ENCODE results near the gene RPL22L1.
A peak's percentile ranks its signal among the peaks of the same experiment; 100 is the strongest.
"Not testable (repeated sequence)": the region's sequence is repeated elsewhere in the genome, so short reads cannot be mapped to it uniquely, and the experiment has no call there.

The RPL22L1 gene

GRCh38 chr3:170869645-170870593 lies at the start of gene RPL22L1:
Gene RPL22L1, minus strand, starts transcription at chr3:170870195. Its CDS starts 28 bp downstream, at chr3:170870167.
- peak; percentile 95 for DNase-seq (ENCODE audit: low spot score)

GRCh38 chr3:170918715-170919114 lies 48.7 kb upstream of the RPL22L1 start:
- no peak for DNase-seq (ENCODE audit: low spot score)

GRCh38 chr3:170914690-170915089 lies 44.7 kb upstream of the RPL22L1 start:
- DNase-seq (ENCODE audit: low spot score), result no peak

- no peak for DNase-seq (ENCODE audit: low spot score)
These were observed 44.2 kb upstream of the RPL22L1 start for GRCh38 chr3:170914212-170914611.

GRCh38 chr3:170911051-170911450 lies 41.1 kb upstream of the RPL22L1 start:
- DNase-seq (ENCODE audit: low spot score), result no peak

GRCh38 chr3:170910542-170910941 lies 40.5 kb upstream of the RPL22L1 start:
- no peak for DNase-seq (ENCODE audit: low spot score)

- no peak for DNase-seq (ENCODE audit: low spot score)
These were observed 39.3 kb upstream of the RPL22L1 start for GRCh38 chr3:170909129-170909903.

- DNase-seq (ENCODE audit: low spot score), result peak; percentile 91
These were observed 38.5 kb upstream of the RPL22L1 start, which contains the start of gene EIF5A2 for GRCh38 chr3:170908235-170909116. Gene EIF5A2, minus strand, starts transcription at chr3:170908637. Its CDS starts 831 bp downstream, at chr3:170907806.

- no peak for DNase-seq (ENCODE audit: low spot score)
These were observed 37.7 kb upstream of the RPL22L1 start for GRCh38 chr3:170907637-170908234.

- no peak for DNase-seq (ENCODE audit: low spot score)
These were observed 35.9 kb upstream of the RPL22L1 start for GRCh38 chr3:170905862-170906261.

GRCh38 chr3:170903123-170903522 lies 33.1 kb upstream of the RPL22L1 start:
- DNase-seq (ENCODE audit: low spot score), result no peak

GRCh38 chr3:170899455-170899854 lies 29.5 kb upstream of the RPL22L1 start:
- no peak for DNase-seq (ENCODE audit: low spot score)

GRCh38 chr3:170897978-170898377 lies 28.0 kb upstream of the RPL22L1 start:
- no peak for DNase-seq (ENCODE audit: low spot score)

GRCh38 chr3:170897199-170897598 lies 27.2 kb upstream of the RPL22L1 start:
- DNase-seq (ENCODE audit: low spot score), result not testable (repeated sequence)

GRCh38 chr3:170896781-170897180 lies 26.8 kb upstream of the RPL22L1 start:
- DNase-seq (ENCODE audit: low spot score), result no peak

- not testable (repeated sequence) for DNase-seq (ENCODE audit: low spot score)
These were observed 26.3 kb upstream of the RPL22L1 start for GRCh38 chr3:170896333-170896732.

- DNase-seq (ENCODE audit: low spot score), result no peak
These were observed 23.9 kb upstream of the RPL22L1 start for GRCh38 chr3:170893895-170894294.

- DNase-seq (ENCODE audit: low spot score), result no peak
These were observed 19.6 kb upstream of the RPL22L1 start for GRCh38 chr3:170889630-170890029.

- no peak for DNase-seq (ENCODE audit: low spot score)
These were observed 19.1 kb upstream of the RPL22L1 start for GRCh38 chr3:170889132-170889531.

- not testable (repeated sequence) for DNase-seq (ENCODE audit: low spot score)
These were observed 14.3 kb upstream of the RPL22L1 start for GRCh38 chr3:170884109-170884930.

All from pons (tissue), 1 donor.